ENCODE results near the gene HTR6.

HTR6 gene

GRCh38 chr1:19619697-19620384 lies 44.8 kb upstream of the HTR6 start:
- no peak overlapping the region for H3K4me2 ChIP-seq (ENCODE audit: low read length)
- peaks cover 14% of the 10 kb centered on the region for H3K79me2 ChIP-seq
- H3K9ac ChIP-seq: no peak overlapping the region
- no peak for TF ChIP-seq CTCF (IDR thresholded peaks at IDR 0.05)
- H3K27me3 ChIP-seq (ENCODE audit: control insufficient read depth, insufficient read depth, low read length): no peaks in the 10 kb centered on the region
- H3K4me1 ChIP-seq: no peaks in the 10 kb centered on the region
- H3K4me3 ChIP-seq (ENCODE audit: low read depth, low read length): no peak overlapping the region
- no peak overlapping the region for H3K27ac ChIP-seq
- H2AFZ ChIP-seq: no peak overlapping the region
- no peaks in the 10 kb centered on the region for H3K9me3 ChIP-seq (ENCODE audit: control insufficient read depth, low read length)
- H3K36me3 ChIP-seq (ENCODE audit: control insufficient read depth, insufficient read depth, low read length): no peaks in the 10 kb centered on the region

- H3K4me3 ChIP-seq (ENCODE audit: low read depth, low read length): no peak overlapping the region
- no peaks in the 10 kb centered on the region for H3K36me3 ChIP-seq (ENCODE audit: control insufficient read depth, insufficient read depth, low read length)
- H3K9ac ChIP-seq: no peak overlapping the region
- H3K4me1 ChIP-seq: peaks cover under 1% of the 10 kb centered on the region
- H3K9me3 ChIP-seq (ENCODE audit: control insufficient read depth, low read length): no peaks in the 10 kb centered on the region
- no peak overlapping the region for H3K4me2 ChIP-seq (ENCODE audit: low read length)
- H3K27me3 ChIP-seq (ENCODE audit: control insufficient read depth, insufficient read depth, low read length): no peaks in the 10 kb centered on the region
- no peak for TF ChIP-seq CTCF (IDR thresholded peaks at IDR 0.05)
- peaks cover 14% of the 10 kb centered on the region for H3K79me2 ChIP-seq
- H2AFZ ChIP-seq: no peak overlapping the region
- H3K27ac ChIP-seq: no peak overlapping the region
These were observed 43.9 kb upstream of the HTR6 start for GRCh38 chr1:19620786-19621185.

DNA sequence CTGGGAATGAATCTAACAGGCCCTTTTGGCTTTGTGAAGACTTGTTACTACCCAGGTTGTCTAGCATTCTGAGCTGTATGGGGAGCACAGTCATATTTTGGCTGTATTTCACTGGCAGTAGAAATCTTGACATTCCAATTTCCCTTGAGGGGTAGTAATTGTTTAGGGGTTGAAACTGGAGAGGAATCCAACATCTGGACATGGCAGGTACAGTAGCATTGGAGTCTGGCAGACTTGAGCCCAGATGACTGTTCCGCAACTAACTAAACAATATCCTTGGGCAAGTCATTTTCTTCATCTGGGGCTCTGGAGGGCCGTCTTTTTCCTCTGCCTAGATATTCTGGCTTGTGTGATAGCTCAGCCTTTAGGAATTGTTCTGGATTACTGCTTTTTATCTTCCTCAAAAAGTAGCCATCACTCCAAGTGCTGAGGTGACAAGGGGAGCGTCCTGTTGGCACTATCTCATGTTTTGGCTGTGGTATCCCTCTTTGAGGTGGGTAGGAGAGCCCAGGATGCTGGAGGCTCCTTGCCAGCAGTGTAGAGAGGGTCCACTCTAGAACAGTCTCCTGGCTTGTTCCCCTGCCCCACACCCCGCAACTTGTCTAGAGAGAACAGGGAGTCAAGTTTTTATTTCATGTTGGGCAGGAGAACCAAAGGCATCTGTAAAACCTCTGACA lies 43.3 kb upstream of the HTR6 start:
- Histone ChIP-seq H3K27ac (no peak overlapping the region), H3K36me3 (ENCODE audit: control insufficient read depth, insufficient read depth, low read length) (no peaks in the 10 kb centered on the region), H2AFZ (no peak overlapping the region), H3K4me1 (peaks cover 4% of the 10 kb centered on the region), H3K9me3 (ENCODE audit: control insufficient read depth, low read length) (no peaks in the 10 kb centered on the region), H3K9ac (no peak overlapping the region), H3K27me3 (ENCODE audit: control insufficient read depth, insufficient read depth, low read length) (no peaks in the 10 kb centered on the region), H3K79me2 (peaks cover 14% of the 10 kb centered on the region), H3K4me2 (ENCODE audit: low read length) (no peak overlapping the region), H3K4me3 (ENCODE audit: low read depth, low read length) (no peak overlapping the region)
- TF ChIP-seq CTCF (IDR thresholded peaks at IDR 0.05): no peak

- Histone ChIP-seq H2AFZ (no peak overlapping the region), H3K27me3 (ENCODE audit: control insufficient read depth, insufficient read depth, low read length) (no peaks in the 10 kb centered on the region), H3K4me2 (ENCODE audit: low read length) (no peak overlapping the region), H3K36me3 (ENCODE audit: control insufficient read depth, insufficient read depth, low read length) (no peaks in the 10 kb centered on the region), H3K9me3 (ENCODE audit: control insufficient read depth, low read length) (no peaks in the 10 kb centered on the region), H3K27ac (no peak overlapping the region), H3K4me1 (peaks cover 4% of the 10 kb centered on the region), H3K79me2 (peaks cover 13% of the 10 kb centered on the region), H3K9ac (no peak overlapping the region), H3K4me3 (ENCODE audit: low read depth, low read length) (no peak overlapping the region)
- no peak for TF ChIP-seq CTCF (IDR thresholded peaks at IDR 0.05)
These were observed 42.5 kb upstream of the HTR6 start for GRCh38 chr1:19622204-19622603.

GRCh38 chr1:19623523-19623922 lies 41.2 kb upstream of the HTR6 start:
- Histone ChIP-seq H3K79me2 (peaks cover 8% of the 10 kb centered on the region), H3K27ac (no peak overlapping the region), H3K4me2 (ENCODE audit: low read length) (no peak overlapping the region), H3K9me3 (ENCODE audit: control insufficient read depth, low read length) (no peaks in the 10 kb centered on the region), H3K9ac (no peak overlapping the region), H2AFZ (no peak overlapping the region), H3K4me3 (ENCODE audit: low read depth, low read length) (no peak overlapping the region), H3K4me1 (peaks cover 4% of the 10 kb centered on the region), H3K27me3 (ENCODE audit: control insufficient read depth, insufficient read depth, low read length) (no peaks in the 10 kb centered on the region), H3K36me3 (ENCODE audit: control insufficient read depth, insufficient read depth, low read length) (no peaks in the 10 kb centered on the region)
- TF ChIP-seq CTCF (IDR thresholded peaks at IDR 0.05): no peak

Data from parathyroid adenoma (tissue), 2 donors.